HepG2 (cell line): ENCODE data around the gene FASTK. TPM values are rescaled to one million over a fixed set of nuclear protein-coding genes. Genes with fewer than 3 reads are reported as not detected.
A peak's percentile ranks its signal among the peaks of the same experiment; 100 is the strongest.

Source experiments
- CEBPZ ChIP-seq: IDR thresholded peaks from 2 replicates; pipeline ENCODE4 v1.6.1; 2012; ENCODE audit warnings: low read length, improper control_type of control experiment
- CENPBD1 ChIP-seq: sonication (generic); formaldehyde crosslinking; IDR thresholded peaks from 2 replicates; pipeline ENCODE4 v1.8.0; 2022; ENCODE audit warnings: missing genetic modification reagents, low read depth, mild to moderate bottlenecking, borderline replicate concordance
- GTF2F1 ChIP-seq: fragments of 150-350 bp; IDR thresholded peaks from 2 replicates; pipeline ENCODE4 v1.6.1; 2014; ENCODE audit warnings: low read length
- HNF1B ChIP-seq: sonication (generic); formaldehyde crosslinking; IDR thresholded peaks from 2 replicates; pipeline ENCODE4 v1.5.1; 2020; ENCODE audit warnings: mild to moderate bottlenecking, moderate library complexity, missing genetic modification reagents
- PTBP1 ChIP-seq: fragments of 200-400 bp; formaldehyde crosslinking; IDR thresholded peaks from 2 replicates; pipeline ENCODE4 v1.6.1; 2018; ENCODE audit warnings: low read length, low read depth; ENCODE audit not compliant: poor library complexity, severe bottlenecking
- TSC22D2 ChIP-seq: sonication (generic); formaldehyde crosslinking; IDR thresholded peaks from 2 replicates; pipeline ENCODE4 v1.5.1; 2020; ENCODE audit warnings: missing genetic modification reagents, mild to moderate bottlenecking, borderline replicate concordance
- XRCC5 ChIP-seq: fragments of 200-400 bp; formaldehyde crosslinking; optimal IDR thresholded peaks from 2 replicates; pipeline ENCODE3; 2017; ENCODE audit warnings: mild to moderate bottlenecking, low read length
- ZFX ChIP-seq: sonication (generic); formaldehyde crosslinking; IDR thresholded peaks from 2 replicates; pipeline ENCODE4 v1.4.0; 2020; ENCODE audit warnings: mild to moderate bottlenecking, low read depth, missing genetic modification reagents, moderate library complexity
- ZNF121 ChIP-seq: sonication (generic); formaldehyde crosslinking; IDR thresholded peaks from 2 replicates; pipeline ENCODE4 v1.5.0; 2020; ENCODE audit warnings: mild to moderate bottlenecking, missing genetic modification reagents
- ZNF274 ChIP-seq: sonication (generic); formaldehyde crosslinking; IDR thresholded peaks from 2 replicates; pipeline ENCODE4 v1.5.1; 2020; ENCODE audit warnings: mild to moderate bottlenecking, missing genetic modification reagents
- ZNF383 ChIP-seq: sonication (generic); formaldehyde crosslinking; IDR thresholded peaks from 2 replicates; pipeline ENCODE4 v1.4.0; 2020; ENCODE audit warnings: missing genetic modification reagents, mild to moderate bottlenecking, borderline replicate concordance
- polyA plus RNA-seq, 8 experiments: library from polyadenylated mRNA; depleted of rRNA in 3 of 8; stranded (reverse) in 7 of 8; unstranded in 1 of 8; fragments of >200 nt; fragmentation: Illumina TruSeq in 4 of 8; extraction: Trizol in 4 of 8; gene quantifications; 2 replicates each; pipeline versions ENCODE4 v1.2.1 to v1.2.3, GENCODE V29; 2011 to 2016; ENCODE audit warnings: low read depth in 4 of 8, missing spikeins in 1 of 8, mixed read lengths in 1 of 8; ENCODE audit not compliant: insufficient read depth in 1 of 8
- total RNA-seq, 5 experiments: library from RNA; depleted of rRNA; stranded (reverse); fragments of >200 nt; fragmentation: Illumina TruSeq; extraction: Trizol; gene quantifications; 2 replicates each; pipeline ENCODE4 v1.2.3, GENCODE V29; 2016; ENCODE audit warnings: low read depth in 1 of 5
- TF ChIP-seq, protein P1 (sequence below): sonication (generic); formaldehyde crosslinking; IDR thresholded peaks from 2 replicates; pipeline ENCODE4 v1.8.0; 2022; ENCODE audit warnings: missing genetic modification reagents, mild to moderate bottlenecking, borderline replicate concordance
- TF ChIP-seq, protein P2 (sequence below): sonication (generic); formaldehyde crosslinking; IDR thresholded peaks from 2 replicates; pipeline ENCODE4 v1.5.1; 2020; ENCODE audit warnings: mild to moderate bottlenecking, missing genetic modification reagents, borderline replicate concordance
- TF ChIP-seq, protein P3 (sequence below): sonication (generic); formaldehyde crosslinking; IDR thresholded peaks from 2 replicates; pipeline ENCODE4 v1.5.1; 2020; ENCODE audit warnings: mild to moderate bottlenecking, missing genetic modification reagents, borderline replicate concordance

Gene FASTK
- total and polyA plus RNA-seq, 2 of the 13 experiments (the other 11 are each of a cell fraction or from before 2014, with no cell fraction given), result 52.9 to 55.7 TPM

- TF ChIP-seq PTBP1, result no peak
- TF ChIP-seq, protein P1, sequence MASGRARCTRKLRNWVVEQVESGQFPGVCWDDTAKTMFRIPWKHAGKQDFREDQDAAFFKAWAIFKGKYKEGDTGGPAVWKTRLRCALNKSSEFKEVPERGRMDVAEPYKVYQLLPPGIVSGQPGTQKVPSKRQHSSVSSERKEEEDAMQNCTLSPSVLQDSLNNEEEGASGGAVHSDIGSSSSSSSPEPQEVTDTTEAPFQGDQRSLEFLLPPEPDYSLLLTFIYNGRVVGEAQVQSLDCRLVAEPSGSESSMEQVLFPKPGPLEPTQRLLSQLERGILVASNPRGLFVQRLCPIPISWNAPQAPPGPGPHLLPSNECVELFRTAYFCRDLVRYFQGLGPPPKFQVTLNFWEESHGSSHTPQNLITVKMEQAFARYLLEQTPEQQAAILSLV, result no peak
- no peak for TF ChIP-seq CENPBD1 (CRISPR knock-in tag)
- TF ChIP-seq HNF1B (CRISPR knock-in tag), result 0 out of 2 replicates have a peak, but pooled peaks have one; percentile 51
- no peak for TF ChIP-seq ZNF383 (CRISPR knock-in tag)
- TF ChIP-seq ZNF274 (CRISPR knock-in tag), result no peak
- TF ChIP-seq, protein P2, sequence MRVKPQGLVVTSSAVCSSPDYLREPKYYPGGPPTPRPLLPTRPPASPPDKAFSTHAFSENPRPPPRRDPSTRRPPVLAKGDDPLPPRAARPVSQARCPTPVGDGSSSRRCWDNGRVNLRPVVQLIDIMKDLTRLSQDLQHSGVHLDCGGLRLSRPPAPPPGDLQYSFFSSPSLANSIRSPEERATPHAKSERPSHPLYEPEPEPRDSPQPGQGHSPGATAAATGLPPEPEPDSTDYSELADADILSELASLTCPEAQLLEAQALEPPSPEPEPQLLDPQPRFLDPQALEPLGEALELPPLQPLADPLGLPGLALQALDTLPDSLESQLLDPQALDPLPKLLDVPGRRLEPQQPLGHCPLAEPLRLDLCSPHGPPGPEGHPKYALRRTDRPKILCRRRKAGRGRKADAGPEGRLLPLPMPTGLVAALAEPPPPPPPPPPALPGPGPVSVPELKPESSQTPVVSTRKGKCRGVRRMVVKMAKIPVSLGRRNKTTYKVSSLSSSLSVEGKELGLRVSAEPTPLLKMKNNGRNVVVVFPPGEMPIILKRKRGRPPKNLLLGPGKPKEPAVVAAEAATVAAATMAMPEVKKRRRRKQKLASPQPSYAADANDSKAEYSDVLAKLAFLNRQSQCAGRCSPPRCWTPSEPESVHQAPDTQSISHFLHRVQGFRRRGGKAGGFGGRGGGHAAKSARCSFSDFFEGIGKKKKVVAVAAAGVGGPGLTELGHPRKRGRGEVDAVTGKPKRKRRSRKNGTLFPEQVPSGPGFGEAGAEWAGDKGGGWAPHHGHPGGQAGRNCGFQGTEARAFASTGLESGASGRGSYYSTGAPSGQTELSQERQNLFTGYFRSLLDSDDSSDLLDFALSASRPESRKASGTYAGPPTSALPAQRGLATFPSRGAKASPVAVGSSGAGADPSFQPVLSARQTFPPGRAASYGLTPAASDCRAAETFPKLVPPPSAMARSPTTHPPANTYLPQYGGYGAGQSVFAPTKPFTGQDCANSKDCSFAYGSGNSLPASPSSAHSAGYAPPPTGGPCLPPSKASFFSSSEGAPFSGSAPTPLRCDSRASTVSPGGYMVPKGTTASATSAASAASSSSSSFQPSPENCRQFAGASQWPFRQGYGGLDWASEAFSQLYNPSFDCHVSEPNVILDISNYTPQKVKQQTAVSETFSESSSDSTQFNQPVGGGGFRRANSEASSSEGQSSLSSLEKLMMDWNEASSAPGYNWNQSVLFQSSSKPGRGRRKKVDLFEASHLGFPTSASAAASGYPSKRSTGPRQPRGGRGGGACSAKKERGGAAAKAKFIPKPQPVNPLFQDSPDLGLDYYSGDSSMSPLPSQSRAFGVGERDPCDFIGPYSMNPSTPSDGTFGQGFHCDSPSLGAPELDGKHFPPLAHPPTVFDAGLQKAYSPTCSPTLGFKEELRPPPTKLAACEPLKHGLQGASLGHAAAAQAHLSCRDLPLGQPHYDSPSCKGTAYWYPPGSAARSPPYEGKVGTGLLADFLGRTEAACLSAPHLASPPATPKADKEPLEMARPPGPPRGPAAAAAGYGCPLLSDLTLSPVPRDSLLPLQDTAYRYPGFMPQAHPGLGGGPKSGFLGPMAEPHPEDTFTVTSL (CRISPR knock-in tag), result no peak
- TF ChIP-seq TSC22D2 (CRISPR knock-in tag), result no peak
- no peak for TF ChIP-seq ZNF121
- TF ChIP-seq XRCC5, result peak; percentile 89
- peak; percentile 94 for TF ChIP-seq ZFX (CRISPR knock-in tag)
- TF ChIP-seq GTF2F1, result no peak
- TF ChIP-seq, protein P3, sequence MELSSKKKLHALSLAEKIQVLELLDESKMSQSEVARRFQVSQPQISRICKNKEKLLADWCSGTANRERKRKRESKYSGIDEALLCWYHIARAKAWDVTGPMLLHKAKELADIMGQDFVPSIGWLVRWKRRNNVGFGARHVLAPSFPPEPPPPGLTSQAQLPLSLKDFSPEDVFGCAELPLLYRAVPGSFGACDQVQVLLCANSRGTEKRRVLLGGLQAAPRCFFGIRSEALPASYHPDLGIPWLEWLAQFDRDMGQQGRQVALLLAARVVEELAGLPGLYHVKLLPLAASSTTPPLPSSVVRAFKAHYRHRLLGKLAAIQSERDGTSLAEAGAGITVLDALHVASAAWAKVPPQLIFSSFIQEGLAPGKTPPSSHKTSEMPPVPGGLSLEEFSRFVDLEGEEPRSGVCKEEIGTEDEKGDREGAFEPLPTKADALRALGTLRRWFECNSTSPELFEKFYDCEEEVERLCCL (CRISPR knock-in tag), result no peak
- TF ChIP-seq CEBPZ, result no peak
Measured at GRCh38 chr7:151057989-151058780, 22.4 kb downstream of the FASTK start (continued).
